Caco-2 (cell line): ENCODE data around the gene CRIP1. TPM values are rescaled to one million over a fixed set of nuclear protein-coding genes. Genes with fewer than 3 reads are reported as not detected.

Source experiments
- BruUV-seq: library from RNA; stranded (reverse); fragments of 400-500 nt; replicated peaks from 2 replicates; lab custom pipeline; 2021; lab: Mats Ljungman, UMichigan
- CTCF ChIA-PET: fragments of 300-600 bp; sonication (Branson Sonifier 250); formaldehyde crosslinking; loops from one replicate; lab custom pipeline; 2022; ENCODE audit warnings: antibody characterized with exemption; lab: Charles Lee
- POLR2A ChIA-PET: fragments of 300-600 bp; sonication (Branson Sonifier 250); formaldehyde crosslinking; loops from one replicate; lab custom pipeline; 2022; ENCODE audit warnings: antibody characterized with exemption; lab: Charles Lee
- DNase-seq, 2 experiments: peaks; one replicate each; pipeline versions ENCODE4 v3.0.0 to v3.0.0-alpha.2; 2020 to 2022
- H3K27me3 ChIP-seq: replicated peaks from 2 replicates; pipeline ENCODE4 v1.6.0; 2011; ENCODE audit warnings: low read length; ENCODE audit not compliant: control insufficient read depth, insufficient read depth
- H3K36me3 ChIP-seq: 2 replicates; pipeline ENCODE4 v1.5.1; 2011; ENCODE audit warnings: low read length; ENCODE audit not compliant: control insufficient read depth, insufficient read depth
- H3K4me1 ChIP-seq: fragments of 250-450 bp; sonication (Bioruptor Pico); 2 replicates; pipeline ENCODE4 v1.5.1; 2020; ENCODE audit warnings: mild to moderate bottlenecking
- H3K4me3 ChIP-seq: 2 replicates; pipeline ENCODE4 v1.5.1; 2011; ENCODE audit warnings: low read depth, mild to moderate bottlenecking, control low read depth, low read length
- H3K9me3 ChIP-seq: fragments of 250-450 bp; sonication (Bioruptor Pico); 2 replicates; pipeline ENCODE4 v1.5.1; 2020; ENCODE audit warnings: mild to moderate bottlenecking, moderate library complexity
- H3K27ac Mint-ChIP-seq: one replicate; pipeline ENCODE4 v1.8.0; 2022; ENCODE audit warnings: mixed read lengths; ENCODE audit not compliant: unreplicated experiment
- H3K27me3 Mint-ChIP-seq: one replicate; pipeline ENCODE4 v1.8.0; 2022; ENCODE audit warnings: mixed read lengths; ENCODE audit not compliant: insufficient read depth, unreplicated experiment
- H3K36me3 Mint-ChIP-seq: one replicate; pipeline ENCODE4 v1.8.0; 2022; ENCODE audit warnings: mild to moderate bottlenecking, mixed read lengths; ENCODE audit not compliant: insufficient read depth, unreplicated experiment
- H3K4me1 Mint-ChIP-seq: one replicate; pipeline ENCODE4 v1.8.0; 2022; ENCODE audit warnings: low read depth, mixed read lengths; ENCODE audit not compliant: unreplicated experiment
- H3K4me3 Mint-ChIP-seq: one replicate; pipeline ENCODE4 v1.8.0; 2022; ENCODE audit warnings: mild to moderate bottlenecking, moderate library complexity, mixed read lengths; ENCODE audit not compliant: unreplicated experiment
- H3K9me3 Mint-ChIP-seq: one replicate; pipeline ENCODE4 v1.8.0; 2022; ENCODE audit warnings: mixed read lengths; ENCODE audit not compliant: unreplicated experiment
- intact Hi-C: fragments of 100-400 bp; cut with micrococcal nuclease; formaldehyde crosslinking; loops from one replicate; pipeline ENCODE4 v1.10.0; 2022; ENCODE audit not compliant: unreplicated experiment
- total RNA-seq: library from RNA; stranded (reverse); gene quantifications from 2 replicates; pipeline ENCODE4 v1.2.3, GENCODE V29; 2022
- TF ChIP-seq, protein P1 (sequence below), 2 experiments: fragments of 200-600 bp in 1 of 2; IDR thresholded peaks; 1 replicate in 1 of 2; 2 replicates in 1 of 2; pipeline versions ENCODE4 v1.5.1 to v1.8.0; 2011 to 2022; ENCODE audit warnings: antibody characterized with exemption in 1 of 2, control low read depth in 1 of 2, inconsistent platforms in 1 of 2, low read depth in 1 of 2, low read length in 1 of 2, mild to moderate bottlenecking in 1 of 2, moderate library complexity in 1 of 2; ENCODE audit not compliant: insufficient read depth in 1 of 2, severe bottlenecking in 1 of 2, unreplicated experiment in 1 of 2

The CRIP1 gene
- total RNA-seq, 1 experiment from 2014 or later, result 75.1 TPM

DNA sequence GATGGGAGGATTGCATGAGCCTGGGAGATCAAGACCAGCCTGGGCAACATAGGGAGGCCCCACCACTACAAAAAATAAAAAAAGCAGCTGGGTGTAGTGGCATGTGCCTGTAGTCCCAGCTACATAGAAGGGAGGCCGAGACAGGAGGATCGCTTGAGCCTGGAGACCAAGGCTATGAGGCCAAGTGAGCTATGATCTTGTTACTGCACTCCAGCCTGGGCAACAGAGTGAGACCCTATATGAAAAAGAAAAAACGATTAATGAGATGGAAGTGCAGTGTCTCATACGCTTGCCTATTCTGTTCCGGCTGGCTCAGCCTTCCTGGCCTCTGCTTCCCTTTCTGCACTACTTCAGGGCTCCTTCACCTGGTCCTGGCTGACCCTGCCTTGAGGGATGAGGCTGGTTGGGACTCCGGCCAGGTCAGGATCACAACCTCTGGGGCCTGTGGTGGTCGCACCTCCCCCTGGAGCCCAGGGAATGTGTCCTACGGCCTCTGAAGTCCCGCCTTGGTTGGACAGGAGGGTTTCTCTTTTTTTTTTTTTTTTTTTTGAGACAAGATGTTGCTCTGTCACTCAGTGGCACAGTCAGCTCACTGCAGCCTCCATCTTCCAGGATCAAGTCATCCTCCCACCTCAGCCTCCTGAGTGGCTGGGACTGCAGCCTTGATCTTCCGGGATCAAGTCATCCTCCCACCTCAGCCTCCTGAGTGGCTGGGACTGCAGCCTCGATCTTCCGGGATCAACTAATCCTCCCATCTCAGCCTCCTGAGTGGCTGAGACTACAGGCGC is 15.0 kb downstream of the CRIP1 start:
- Mint-ChIP-seq H3K9me3 (no peaks in the 10 kb centered on the region), H3K27me3 (peaks cover 2% of the 10 kb centered on the region), H3K27ac (no peak overlapping the region), H3K4me3 (no peak overlapping the region), H3K36me3 (peaks cover 34% of the 10 kb centered on the region), H3K4me1 (no peaks in the 10 kb centered on the region)
- no peak for DNase-seq
- BruUV-seq, result no TSS peak
- ChIA-PET CTCF (no interaction called here), POLR2A (no interaction called here)
- Histone ChIP-seq H3K36me3 (no peaks in the 10 kb centered on the region), H3K4me1 (no peaks in the 10 kb centered on the region), H3K4me3 (no peak overlapping the region), H3K27me3 (no peaks in the 10 kb centered on the region), H3K9me3 (no peaks in the 10 kb centered on the region)
- intact Hi-C loops, result no loop called here
- TF ChIP-seq, protein P1, sequence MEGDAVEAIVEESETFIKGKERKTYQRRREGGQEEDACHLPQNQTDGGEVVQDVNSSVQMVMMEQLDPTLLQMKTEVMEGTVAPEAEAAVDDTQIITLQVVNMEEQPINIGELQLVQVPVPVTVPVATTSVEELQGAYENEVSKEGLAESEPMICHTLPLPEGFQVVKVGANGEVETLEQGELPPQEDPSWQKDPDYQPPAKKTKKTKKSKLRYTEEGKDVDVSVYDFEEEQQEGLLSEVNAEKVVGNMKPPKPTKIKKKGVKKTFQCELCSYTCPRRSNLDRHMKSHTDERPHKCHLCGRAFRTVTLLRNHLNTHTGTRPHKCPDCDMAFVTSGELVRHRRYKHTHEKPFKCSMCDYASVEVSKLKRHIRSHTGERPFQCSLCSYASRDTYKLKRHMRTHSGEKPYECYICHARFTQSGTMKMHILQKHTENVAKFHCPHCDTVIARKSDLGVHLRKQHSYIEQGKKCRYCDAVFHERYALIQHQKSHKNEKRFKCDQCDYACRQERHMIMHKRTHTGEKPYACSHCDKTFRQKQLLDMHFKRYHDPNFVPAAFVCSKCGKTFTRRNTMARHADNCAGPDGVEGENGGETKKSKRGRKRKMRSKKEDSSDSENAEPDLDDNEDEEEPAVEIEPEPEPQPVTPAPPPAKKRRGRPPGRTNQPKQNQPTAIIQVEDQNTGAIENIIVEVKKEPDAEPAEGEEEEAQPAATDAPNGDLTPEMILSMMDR (IDR thresholded peaks at IDR 0.05; ENCODE audit: insufficient read depth in 1 of 2, low read depth in 1 of 2, low read length in 1 of 2, severe bottlenecking in 1 of 2, unreplicated experiment in 1 of 2), result no peak

DNA sequence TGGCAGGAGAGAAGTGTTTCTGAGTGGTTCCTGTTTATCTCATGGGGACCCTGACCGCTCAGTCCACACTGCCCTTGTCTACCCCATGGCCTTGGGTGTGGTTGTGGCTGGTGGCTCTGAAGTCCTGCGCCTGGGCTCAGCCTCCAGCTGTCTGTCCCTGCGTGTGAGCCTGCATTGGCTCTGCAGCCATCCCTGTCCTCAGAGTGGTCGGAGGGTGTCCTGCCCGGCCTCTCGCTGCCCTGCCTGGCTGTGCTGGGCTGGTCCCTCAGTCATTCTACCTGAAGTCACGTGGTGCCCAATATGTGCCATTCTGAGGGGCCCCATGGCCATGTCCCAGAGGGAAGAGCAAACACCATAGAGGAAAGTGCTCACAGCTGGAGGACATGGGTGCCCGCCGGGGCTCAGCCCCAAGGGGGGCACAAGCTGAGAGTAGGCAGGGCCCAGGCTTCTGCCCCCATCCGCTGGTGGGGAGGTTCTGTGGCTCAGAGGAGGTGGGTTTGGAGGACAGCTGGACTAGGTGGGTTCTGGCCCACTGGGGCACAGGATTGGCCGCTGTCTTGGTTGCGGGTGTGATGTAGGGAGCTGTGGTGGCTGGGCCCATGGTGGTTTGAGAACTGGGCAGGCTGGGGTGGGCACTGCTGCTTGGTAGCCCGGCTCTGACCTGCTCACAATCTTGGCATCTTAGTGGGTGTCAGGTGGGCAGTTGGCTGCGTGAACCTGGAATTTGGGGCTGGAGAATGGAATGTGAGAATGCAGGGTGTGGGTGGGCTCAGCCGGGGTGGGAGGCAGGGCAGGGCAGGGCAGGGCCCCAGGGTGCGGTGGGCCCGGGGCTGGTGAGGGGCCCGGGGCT is 16.0 kb downstream of the CRIP1 start:
- peaks cover 30% of the 10 kb centered on the region for H3K36me3 Mint-ChIP-seq
- DNase-seq, result no peak
- H3K4me1 ChIP-seq, result no peaks in the 10 kb centered on the region
- TF ChIP-seq, protein P1 (IDR thresholded peaks at IDR 0.05; ENCODE audit: insufficient read depth in 1 of 2, low read depth in 1 of 2, low read length in 1 of 2, severe bottlenecking in 1 of 2, unreplicated experiment in 1 of 2), result no peak
- no peaks in the 10 kb centered on the region for H3K27me3 ChIP-seq
- H3K9me3 ChIP-seq, result no peaks in the 10 kb centered on the region
- peaks cover 2% of the 10 kb centered on the region for H3K4me1 Mint-ChIP-seq
- peak overlapping the region; percentile 17 for H3K27ac Mint-ChIP-seq
- no peak overlapping the region for H3K4me3 ChIP-seq
- intact Hi-C loops, result no loop called here
- no TSS peak for BruUV-seq
- ChIA-PET CTCF (no interaction called here), POLR2A (no interaction called here)
- peaks cover 5% of the 10 kb centered on the region for H3K27me3 Mint-ChIP-seq
- H3K4me3 Mint-ChIP-seq, result no peak overlapping the region
- H3K36me3 ChIP-seq, result no peaks in the 10 kb centered on the region
- H3K9me3 Mint-ChIP-seq, result no peaks in the 10 kb centered on the region

DNA sequence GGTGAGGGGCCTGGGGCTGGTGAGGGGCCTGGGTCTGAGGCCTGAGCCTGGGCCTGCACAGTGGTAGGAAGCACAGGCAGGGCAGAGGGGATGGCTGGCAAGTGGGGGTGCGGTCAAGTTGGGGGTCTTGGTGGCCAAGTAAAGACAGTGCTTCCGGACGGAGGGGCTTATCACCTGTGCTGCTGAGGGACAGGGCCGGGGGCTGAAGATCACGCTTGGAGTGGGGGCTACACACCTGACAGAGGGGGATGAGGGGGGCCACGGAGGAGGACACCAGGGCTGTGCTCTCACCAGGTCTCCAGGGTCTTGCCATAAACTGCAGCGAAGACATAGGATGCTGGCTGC is 16.6 kb downstream of the CRIP1 start:
- H3K36me3 ChIP-seq, result no peaks in the 10 kb centered on the region
- DNase-seq, result no peak
- intact Hi-C loops, result no loop called here
- CTCF ChIA-PET, result no interaction called here
- no peaks in the 10 kb centered on the region for H3K4me1 ChIP-seq
- no peak overlapping the region for H3K4me3 Mint-ChIP-seq
- no TSS peak for BruUV-seq
- POLR2A ChIA-PET, result no interaction called here
- no peaks in the 10 kb centered on the region for H3K9me3 Mint-ChIP-seq
- no peak overlapping the region for H3K4me3 ChIP-seq
- H3K27me3 Mint-ChIP-seq, result peaks cover 8% of the 10 kb centered on the region
- H3K36me3 Mint-ChIP-seq, result peaks cover 25% of the 10 kb centered on the region
- no peaks in the 10 kb centered on the region for H3K9me3 ChIP-seq
- peak overlapping the region; percentile 17 for H3K27ac Mint-ChIP-seq
- TF ChIP-seq, protein P1 (IDR thresholded peaks at IDR 0.05; ENCODE audit: insufficient read depth in 1 of 2, low read depth in 1 of 2, low read length in 1 of 2, severe bottlenecking in 1 of 2, unreplicated experiment in 1 of 2), result no peak
- H3K4me1 Mint-ChIP-seq, result peaks cover 7% of the 10 kb centered on the region
- no peaks in the 10 kb centered on the region for H3K27me3 ChIP-seq
